GM21737 (cell line): Measurements from ENCODE around the gene SLCO1B1.

Experiments used
- ATAC-seq: cut with Tn5 transposase; IDR thresholded peaks from one replicate; pipeline ENCODE4 v1.9.1; 2021; ENCODE audit warnings: mild to moderate bottlenecking, moderate library complexity; ENCODE audit not compliant: unreplicated experiment

The SLCO1B1 gene

DNA sequence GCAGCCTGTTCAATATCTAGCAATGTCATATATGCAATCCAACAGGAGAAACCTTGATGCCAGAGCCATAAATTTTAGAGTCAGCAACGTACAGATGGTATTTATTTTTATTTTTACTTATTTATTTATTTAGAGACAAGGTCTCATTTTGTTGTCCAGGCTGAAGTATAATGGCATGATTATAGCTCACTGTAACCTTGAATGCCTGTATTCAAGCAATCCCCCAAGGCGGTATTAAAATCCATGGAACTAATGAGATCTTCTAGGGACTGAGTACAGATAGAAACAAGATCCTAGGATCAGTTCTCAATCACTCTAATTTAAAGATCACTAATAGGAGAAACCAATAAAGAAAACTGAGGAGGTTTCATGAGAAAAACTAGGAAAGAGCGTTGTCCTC is 89.3 kb downstream of the SLCO1B1 start:
- no peak for ATAC-seq

DNA sequence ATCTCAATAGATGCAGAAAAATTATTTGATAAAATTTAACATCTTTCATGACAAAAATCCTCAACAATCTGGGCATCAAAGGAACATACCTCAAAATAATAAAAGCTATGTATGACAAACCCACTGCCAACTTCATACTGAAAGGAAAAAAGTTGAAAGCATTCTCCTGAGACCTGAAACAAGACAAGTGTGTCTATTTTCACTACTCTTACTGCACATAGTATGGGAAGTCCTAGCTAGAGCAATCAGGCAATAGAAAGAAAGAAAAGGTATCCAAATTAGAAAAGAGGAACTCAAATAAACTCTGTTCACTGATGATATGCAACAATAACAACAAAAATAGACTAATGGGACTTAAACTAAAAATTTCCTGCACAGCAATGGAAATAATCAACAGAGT is 90.1 kb downstream of the SLCO1B1 start:
- ATAC-seq, result no peak

DNA sequence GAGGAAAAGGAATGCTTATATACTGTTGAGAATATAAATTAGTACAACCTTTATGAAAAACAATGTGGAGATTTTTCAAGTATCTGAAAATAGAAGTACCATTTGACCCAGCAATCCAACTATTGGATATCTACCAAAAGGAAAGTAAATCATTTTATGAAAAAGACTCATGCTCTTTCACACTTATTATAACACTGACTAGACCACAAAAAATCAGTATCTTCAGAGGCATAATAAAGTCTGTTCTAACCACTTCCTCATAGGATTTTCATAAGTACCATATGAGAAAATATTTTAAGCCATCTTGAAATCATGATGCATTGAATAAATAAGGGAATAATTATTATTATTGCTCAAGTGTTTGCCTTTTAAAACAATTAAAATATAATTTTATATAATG is 90.8 kb downstream of the SLCO1B1 start:
- no peak for ATAC-seq

DNA sequence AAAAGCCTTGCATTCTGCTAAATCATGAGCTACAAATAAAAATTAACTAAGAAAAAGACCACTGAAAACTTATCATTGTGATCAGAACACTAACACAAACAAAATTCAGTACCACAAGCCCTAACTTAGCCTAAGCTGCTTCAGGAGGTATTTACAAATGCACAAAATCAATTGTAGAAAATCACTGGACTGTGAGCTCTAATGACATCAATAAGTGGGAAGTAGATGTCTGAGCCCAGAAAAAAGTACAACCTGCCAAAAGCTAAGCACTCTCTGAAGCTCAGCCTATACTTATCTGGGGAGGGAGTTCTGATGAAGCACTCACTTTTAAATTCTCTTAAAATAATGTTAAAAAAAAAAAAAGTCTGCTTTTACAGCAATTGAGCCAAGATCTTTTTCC is 92.9 kb downstream of the SLCO1B1 start:
- no peak for ATAC-seq

DNA sequence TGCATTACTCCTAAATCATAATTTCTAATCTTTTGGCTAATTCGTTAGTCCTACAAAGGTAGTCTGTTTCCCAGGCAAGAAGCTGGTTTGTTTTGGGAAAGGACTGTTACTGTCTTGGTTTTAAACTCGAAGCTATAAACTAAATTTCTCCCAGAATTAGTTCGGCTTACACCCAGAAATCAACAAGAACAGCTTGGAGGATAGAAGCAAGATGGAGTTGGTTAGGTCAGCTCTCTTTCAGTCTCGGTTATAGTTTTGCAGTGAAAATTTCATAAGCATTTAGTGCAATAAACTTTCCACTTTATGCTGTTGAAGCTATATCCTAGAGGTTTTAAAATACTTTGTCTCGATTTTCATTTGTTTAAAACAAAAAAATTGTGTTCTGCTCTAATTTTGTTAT is 103.4 kb downstream of the SLCO1B1 start:
- ATAC-seq, result no peak

DNA sequence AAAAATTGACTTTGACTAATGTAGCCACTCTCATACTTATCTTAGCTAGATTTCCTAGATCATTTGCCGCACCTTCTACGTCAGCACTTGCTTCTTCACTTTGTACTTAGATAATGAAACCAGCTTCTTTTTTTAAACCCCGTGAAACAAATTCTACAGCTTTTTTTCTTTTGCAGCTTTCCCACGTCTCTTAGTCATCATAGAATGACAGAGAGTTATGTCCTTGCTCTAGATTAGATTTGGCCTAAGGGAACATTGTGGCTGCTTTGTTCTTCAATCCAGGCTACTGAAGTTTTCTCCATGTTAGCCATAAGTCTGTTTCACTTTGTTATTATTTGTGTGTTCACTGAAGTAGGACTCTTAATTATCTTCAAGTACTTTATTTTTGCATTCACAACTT is 108.9 kb downstream of the SLCO1B1 start:
- no peak for ATAC-seq

DNA sequence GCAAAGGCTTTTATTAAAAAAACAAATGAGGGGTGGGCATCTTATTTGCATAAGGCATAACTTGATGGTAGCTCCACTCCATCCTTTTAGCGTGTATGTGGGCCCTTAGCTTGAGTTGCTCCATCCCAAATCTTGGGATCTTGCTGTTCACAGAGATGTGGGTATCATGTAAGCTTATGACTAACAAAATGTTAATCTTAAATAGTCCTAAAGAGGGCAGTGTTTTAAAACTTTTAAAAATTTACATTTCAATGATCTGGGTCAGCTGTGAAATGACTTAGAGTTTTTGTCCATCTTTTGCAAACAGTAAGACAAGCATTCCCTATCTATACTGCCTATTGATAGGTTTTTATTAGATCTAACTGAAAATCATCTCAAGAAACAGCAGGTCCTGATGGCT is 117.7 kb downstream of the SLCO1B1 start:
- no peak for ATAC-seq

DNA sequence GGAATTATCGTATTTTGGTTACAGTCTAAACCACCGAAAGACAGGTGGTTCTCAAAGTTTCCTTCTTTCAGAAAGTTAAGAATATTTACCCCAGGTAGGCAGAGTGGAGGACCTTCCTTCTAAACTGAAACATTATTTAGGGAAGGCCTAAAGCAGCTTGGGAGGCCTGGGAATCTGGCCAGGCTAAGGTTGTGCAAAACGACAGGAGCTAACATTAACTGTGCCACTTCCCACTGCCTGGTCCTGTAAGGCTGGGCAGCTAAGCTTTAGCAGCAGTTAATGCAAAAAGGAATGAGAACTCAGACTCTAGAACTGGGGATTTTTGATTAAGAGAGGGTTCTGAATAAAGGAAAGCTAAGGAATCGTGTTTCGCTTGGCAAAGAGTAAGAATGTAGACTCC is 121.1 kb downstream of the SLCO1B1 start:
- no peak for ATAC-seq

DNA sequence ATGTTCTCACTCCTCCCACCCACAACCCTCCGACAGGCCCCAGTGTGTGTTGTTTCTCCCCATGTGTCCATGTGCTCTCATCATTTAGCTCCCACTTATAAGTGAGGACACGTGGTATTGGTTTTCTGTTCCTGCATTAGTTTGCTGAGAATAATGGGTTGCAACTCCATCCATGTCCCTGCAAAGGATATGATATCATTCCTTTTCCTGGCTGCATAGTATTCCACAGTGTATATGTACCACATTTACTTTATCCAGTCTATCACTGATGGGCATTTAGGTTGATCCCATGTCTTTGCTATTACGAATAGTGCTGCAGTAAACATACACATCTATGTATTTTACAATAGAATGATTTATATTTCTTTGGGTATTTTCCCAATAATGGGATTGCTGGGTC is 126.2 kb downstream of the SLCO1B1 start:
- no peak for ATAC-seq

DNA sequence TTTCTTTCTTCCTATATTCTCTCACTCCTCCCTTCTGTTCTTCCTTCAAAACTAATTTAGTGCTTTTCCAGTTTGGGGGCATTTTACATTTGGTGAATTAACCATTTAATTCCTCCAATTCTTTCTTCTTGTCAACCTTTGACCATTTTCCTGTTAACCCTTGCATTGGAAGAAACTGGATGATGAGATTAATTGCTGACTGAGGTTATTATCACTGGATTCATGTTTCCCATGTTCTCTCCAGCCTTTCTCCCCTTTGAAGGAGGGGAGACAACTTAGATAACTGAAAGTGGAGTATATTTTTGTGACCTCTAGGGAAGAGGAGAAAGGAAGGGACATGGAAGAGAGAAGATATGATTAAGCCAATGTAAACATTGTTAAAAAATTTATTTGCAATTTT is 133.2 kb downstream of the SLCO1B1 start:
- no peak for ATAC-seq

DNA sequence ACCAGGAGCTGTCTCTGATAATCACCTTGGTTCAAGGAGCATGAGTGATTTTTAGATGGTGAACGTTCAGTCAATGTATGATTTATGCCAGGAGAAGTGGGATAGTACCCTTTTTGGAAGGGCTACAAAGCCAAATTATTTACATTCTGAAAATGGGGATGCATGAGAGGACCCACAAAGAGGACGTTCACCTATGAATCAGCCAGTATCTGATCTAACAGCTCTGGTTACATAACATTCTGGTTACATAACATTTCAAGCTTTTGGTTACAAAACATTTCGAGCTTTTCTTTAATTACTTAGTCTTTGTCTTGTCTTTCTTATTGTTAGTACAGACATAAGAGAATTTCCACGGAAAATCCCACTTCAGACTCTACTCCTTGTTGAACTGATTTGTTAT is 134.9 kb downstream of the SLCO1B1 start:
- no peak for ATAC-seq

DNA sequence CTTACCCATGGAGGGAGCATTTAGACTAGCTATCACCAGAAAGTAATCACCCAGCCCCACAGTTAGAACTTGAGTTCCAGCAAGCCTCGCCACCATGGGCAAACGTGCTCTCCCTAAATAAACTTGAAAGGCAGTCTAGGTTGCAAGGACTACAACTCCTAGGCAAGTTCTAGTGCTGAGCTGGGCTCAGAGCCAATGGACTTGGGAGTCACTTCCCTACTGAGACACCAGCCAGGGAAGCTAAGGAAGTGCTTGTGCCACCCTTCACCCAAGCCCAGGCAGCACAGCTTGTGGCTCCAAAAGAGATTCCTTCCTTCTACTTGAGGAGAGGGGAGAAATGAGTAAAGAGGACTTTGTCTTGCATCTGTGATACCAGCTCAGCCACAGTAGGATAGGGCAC is 145.8 kb downstream of the SLCO1B1 start:
- no peak for ATAC-seq
